Subcutaneous abdominal adipose tissue (tissue), 5 donors: Measurements from ENCODE around the gene MLH1.
"Not testable (repeated sequence)": the region's sequence is repeated elsewhere in the genome, so short reads cannot be mapped to it uniquely, and the experiment has no call there.

ENCODE experiments used
- H3K27ac ChIP-seq: one replicate; pipeline ENCODE4 v1.7.0; 2013; ENCODE audit warnings: low read depth, mild to moderate bottlenecking, inconsistent platforms, low read length, moderate library complexity
- H3K27me3 ChIP-seq, 5 donors: one replicate each; pipeline ENCODE4 v1.7.0; 2013; ENCODE audit warnings: low read length in 5 of 5, inconsistent platforms in 1 of 5; ENCODE audit not compliant: control insufficient read depth in 5 of 5, insufficient read depth in 4 of 5
- H3K36me3 ChIP-seq, 5 donors: one replicate each; pipeline ENCODE4 v1.7.0; 2013; ENCODE audit warnings: low read length in 5 of 5; ENCODE audit not compliant: control insufficient read depth in 5 of 5, insufficient read depth in 5 of 5
- H3K4me1 ChIP-seq, 5 donors: one replicate each; pipeline ENCODE4 v1.7.0; 2013; ENCODE audit warnings: low read length in 5 of 5, mild to moderate bottlenecking in 3 of 5, moderate library complexity in 1 of 5; ENCODE audit not compliant: control insufficient read depth in 5 of 5, insufficient read depth in 5 of 5
- H3K4me3 ChIP-seq, 5 donors: one replicate each; pipeline ENCODE4 v1.7.0; 2013; ENCODE audit warnings: low read length in 5 of 5, low read depth in 1 of 5
- H3K9ac ChIP-seq, 5 donors: one replicate each; pipeline ENCODE4 v1.7.0; 2013; ENCODE audit warnings: low read length in 5 of 5, mild to moderate bottlenecking in 4 of 5, moderate library complexity in 3 of 5
- H3K9me3 ChIP-seq, 5 donors: one replicate each; pipeline ENCODE4 v1.7.0; 2013; ENCODE audit warnings: low read length in 5 of 5; ENCODE audit not compliant: control insufficient read depth in 5 of 5
- donor health status: healthy.
- donor health status: healthy.
- donor health status: healthy.
- donor health status: healthy.
- donor health status: healthy.

MLH1 gene

GRCh38 chr3:36957862-36958686 is 35.2 kb upstream of the MLH1 start:
- H3K4me3 ChIP-seq = no peak overlapping the region
- peaks cover 0 to 7% (median 0%) of the 10 kb centered on the region in 5 donors for H3K4me1 ChIP-seq
- H3K27ac ChIP-seq = no peak overlapping the region
- H3K9ac ChIP-seq = no peak overlapping the region
- H3K27me3 ChIP-seq = no peaks in the 10 kb centered on the region
- no peaks in the 10 kb centered on the region for H3K36me3 ChIP-seq
- H3K9me3 ChIP-seq = no peaks in the 10 kb centered on the region

- H3K4me3 ChIP-seq = no peak overlapping the region
- H3K9ac ChIP-seq = no peak overlapping the region
- H3K36me3 ChIP-seq = no peaks in the 10 kb centered on the region
- H3K27ac ChIP-seq = no peak overlapping the region
- H3K27me3 ChIP-seq = no peaks in the 10 kb centered on the region
- no peaks in the 10 kb centered on the region for H3K9me3 ChIP-seq
- peaks cover 0 to 7% (median 0%) of the 10 kb centered on the region in 5 donors for H3K4me1 ChIP-seq
These were observed 33.5 kb upstream of the MLH1 start for GRCh38 chr3:36959821-36960220.

DNA sequence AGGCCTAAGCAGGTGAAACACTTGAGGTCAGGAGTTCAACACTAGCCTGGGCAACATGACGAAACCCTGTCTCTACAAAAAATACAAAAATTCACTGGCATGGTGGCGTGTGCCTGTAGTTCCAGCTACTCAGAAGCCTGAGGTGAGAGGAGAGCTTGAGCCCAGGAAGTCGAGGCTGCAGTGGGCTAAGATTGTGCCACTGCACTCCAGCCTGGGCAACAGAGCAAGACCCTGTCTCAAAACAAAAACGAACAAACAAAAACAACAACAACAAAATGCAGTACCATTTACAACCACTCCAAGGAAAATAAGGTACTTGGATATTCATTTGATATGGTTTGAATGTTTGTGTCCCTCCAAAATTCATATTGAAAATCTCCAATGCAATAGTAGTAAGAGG is 32.8 kb upstream of the MLH1 start:
- Histone ChIP-seq H3K4me1 (peaks cover 0 to 7% (median 0%) of the 10 kb centered on the region in 5 donors), H3K4me3 (no peak overlapping the region), H3K9ac (no peak overlapping the region), H3K27ac (no peak overlapping the region), H3K9me3 (no peaks in the 10 kb centered on the region), H3K27me3 (no peaks in the 10 kb centered on the region), H3K36me3 (no peaks in the 10 kb centered on the region)

DNA sequence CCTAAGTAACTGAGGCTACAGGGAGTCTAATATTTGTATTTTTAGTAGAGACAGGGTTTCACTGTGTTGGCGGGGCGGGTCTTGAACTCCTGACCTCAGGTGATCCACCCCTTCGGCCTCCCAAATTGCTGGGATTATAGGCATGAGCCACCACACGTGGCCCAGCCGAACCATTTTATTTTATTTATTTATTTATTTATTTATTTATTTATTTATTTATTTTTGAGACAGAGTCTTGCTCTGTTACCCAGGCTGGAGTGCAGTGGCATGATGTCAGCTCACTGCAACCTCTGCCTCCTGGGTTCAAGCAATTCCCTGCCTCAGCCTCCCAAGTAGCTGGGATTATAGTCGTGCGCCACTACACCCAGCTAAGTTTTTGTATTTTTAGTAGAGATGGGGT is 30.3 kb upstream of the MLH1 start:
- H3K27me3 ChIP-seq, H3K4me3 ChIP-seq, H3K4me1 ChIP-seq, H3K9ac ChIP-seq, H3K27ac ChIP-seq, H3K36me3 ChIP-seq, H3K9me3 ChIP-seq: not testable (repeated sequence)

DNA sequence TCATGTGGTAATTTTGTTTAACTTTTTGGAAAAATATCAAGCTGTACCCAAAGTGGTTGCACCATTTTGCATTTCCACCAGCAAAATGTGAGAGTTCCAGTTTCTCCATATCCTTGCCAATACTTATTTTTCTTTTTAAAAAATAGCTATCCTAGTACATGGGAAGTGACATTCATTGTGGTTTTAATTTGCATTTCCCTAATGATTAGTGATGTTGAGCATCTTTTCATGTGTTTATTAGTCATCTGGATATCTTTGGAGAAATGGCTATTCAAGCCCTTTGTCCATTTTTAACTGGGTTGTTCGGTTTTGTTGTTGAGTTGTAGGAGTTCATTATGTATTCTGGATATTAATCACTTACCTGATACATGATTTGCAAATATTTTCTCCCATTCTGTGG is 29.0 kb upstream of the MLH1 start:
- H3K4me3 ChIP-seq = no peak overlapping the region
- H3K27ac ChIP-seq = no peak overlapping the region
- H3K27me3 ChIP-seq = no peaks in the 10 kb centered on the region
- no peaks in the 10 kb centered on the region for H3K4me1 ChIP-seq
- no peaks in the 10 kb centered on the region for H3K36me3 ChIP-seq
- no peaks in the 10 kb centered on the region for H3K9me3 ChIP-seq
- H3K9ac ChIP-seq = no peak overlapping the region

- H3K9ac ChIP-seq = no peak overlapping the region
- peaks cover 0 to 2% (median 0%) of the 10 kb centered on the region in 5 donors for H3K4me1 ChIP-seq
- no peaks in the 10 kb centered on the region for H3K9me3 ChIP-seq
- no peaks in the 10 kb centered on the region for H3K27me3 ChIP-seq
- H3K36me3 ChIP-seq = no peaks in the 10 kb centered on the region
- no peak overlapping the region for H3K4me3 ChIP-seq
- H3K27ac ChIP-seq = no peak overlapping the region
These were observed 28.5 kb upstream of the MLH1 start for GRCh38 chr3:36964817-36965216.

GRCh38 chr3:36965440-36965839 is 27.9 kb upstream of the MLH1 start:
- no peak overlapping the region for H3K9ac ChIP-seq
- H3K4me3 ChIP-seq = no peak overlapping the region
- peaks cover 0 to 3% (median 0%) of the 10 kb centered on the region in 5 donors for H3K4me1 ChIP-seq
- no peaks in the 10 kb centered on the region for H3K27me3 ChIP-seq
- no peaks in the 10 kb centered on the region for H3K9me3 ChIP-seq
- H3K27ac ChIP-seq = no peak overlapping the region
- H3K36me3 ChIP-seq = no peaks in the 10 kb centered on the region

GRCh38 chr3:36969085-36969484 is 24.2 kb upstream of the MLH1 start:
- H3K27ac ChIP-seq = no peak overlapping the region
- H3K4me1 ChIP-seq = peaks cover 0 to 3% (median 0%) of the 10 kb centered on the region in 5 donors
- H3K4me3 ChIP-seq = no peak overlapping the region
- no peak overlapping the region for H3K9ac ChIP-seq
- peaks cover 0 to 5% (median 0%) of the 10 kb centered on the region in 5 donors for H3K36me3 ChIP-seq
- H3K9me3 ChIP-seq = no peaks in the 10 kb centered on the region
- H3K27me3 ChIP-seq = no peaks in the 10 kb centered on the region

- no peak overlapping the region for H3K4me3 ChIP-seq
- no peaks in the 10 kb centered on the region for H3K27me3 ChIP-seq
- H3K36me3 ChIP-seq = peaks cover 0 to 5% (median 0%) of the 10 kb centered on the region in 5 donors
- no peaks in the 10 kb centered on the region for H3K9me3 ChIP-seq
- H3K9ac ChIP-seq = no peak overlapping the region
- peaks cover 0 to 3% (median 0%) of the 10 kb centered on the region in 5 donors for H3K4me1 ChIP-seq
- no peak overlapping the region for H3K27ac ChIP-seq
These were observed 23.5 kb upstream of the MLH1 start for GRCh38 chr3:36969540-36970432.

- Histone ChIP-seq H3K9ac (no peak overlapping the region), H3K27me3 (no peaks in the 10 kb centered on the region), H3K36me3 (peaks cover 0 to 6% (median 5%) of the 10 kb centered on the region in 5 donors), H3K27ac (no peak overlapping the region), H3K4me1 (peaks cover 0 to 3% (median 0%) of the 10 kb centered on the region in 5 donors), H3K9me3 (no peaks in the 10 kb centered on the region), H3K4me3 (no peak overlapping the region)
These were observed 21.2 kb upstream of the MLH1 start for GRCh38 chr3:36972163-36972562.
